Measurements from ENCODE around the gene IFI27. TPM values are rescaled to one million over a fixed set of nuclear protein-coding genes. Genes with fewer than 3 reads are reported as not detected.

IFI27 gene
- total RNA-seq, 1 donor from 2014 or later: under 0.01 TPM

DNA sequence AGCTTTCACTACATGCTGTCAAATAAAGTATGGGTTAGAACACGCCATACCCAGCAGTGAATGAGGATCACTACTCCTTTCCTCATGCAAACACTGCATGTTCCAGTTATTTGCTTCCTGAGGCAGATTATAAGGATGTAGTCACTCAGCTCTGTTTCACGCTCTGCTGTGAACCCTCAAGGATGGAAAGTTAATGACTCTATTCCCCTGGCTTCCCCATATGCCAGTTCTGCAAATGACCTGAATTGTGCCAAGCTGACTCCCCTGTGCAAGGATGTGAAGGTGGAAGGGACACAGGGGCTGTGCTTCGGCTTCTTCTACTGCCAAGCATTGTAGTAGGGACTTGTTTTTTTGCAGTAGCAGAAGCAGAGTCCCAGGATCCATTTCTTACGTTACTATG is 22.6 kb upstream of the IFI27 start:
- TF ChIP-seq, protein P1, sequence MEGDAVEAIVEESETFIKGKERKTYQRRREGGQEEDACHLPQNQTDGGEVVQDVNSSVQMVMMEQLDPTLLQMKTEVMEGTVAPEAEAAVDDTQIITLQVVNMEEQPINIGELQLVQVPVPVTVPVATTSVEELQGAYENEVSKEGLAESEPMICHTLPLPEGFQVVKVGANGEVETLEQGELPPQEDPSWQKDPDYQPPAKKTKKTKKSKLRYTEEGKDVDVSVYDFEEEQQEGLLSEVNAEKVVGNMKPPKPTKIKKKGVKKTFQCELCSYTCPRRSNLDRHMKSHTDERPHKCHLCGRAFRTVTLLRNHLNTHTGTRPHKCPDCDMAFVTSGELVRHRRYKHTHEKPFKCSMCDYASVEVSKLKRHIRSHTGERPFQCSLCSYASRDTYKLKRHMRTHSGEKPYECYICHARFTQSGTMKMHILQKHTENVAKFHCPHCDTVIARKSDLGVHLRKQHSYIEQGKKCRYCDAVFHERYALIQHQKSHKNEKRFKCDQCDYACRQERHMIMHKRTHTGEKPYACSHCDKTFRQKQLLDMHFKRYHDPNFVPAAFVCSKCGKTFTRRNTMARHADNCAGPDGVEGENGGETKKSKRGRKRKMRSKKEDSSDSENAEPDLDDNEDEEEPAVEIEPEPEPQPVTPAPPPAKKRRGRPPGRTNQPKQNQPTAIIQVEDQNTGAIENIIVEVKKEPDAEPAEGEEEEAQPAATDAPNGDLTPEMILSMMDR (IDR thresholded peaks at IDR 0.05; ENCODE audit: insufficient read depth, low read length, poor library complexity, severe bottlenecking): no peak
- H3K36me3 ChIP-seq (ENCODE audit: control insufficient read depth, insufficient read depth, low read length): no peaks in the 10 kb centered on the region
- no peak overlapping the region for H3K4me3 ChIP-seq (ENCODE audit: low read depth, low read length)
- no peaks in the 10 kb centered on the region for H3K27me3 ChIP-seq (ENCODE audit: control insufficient read depth, insufficient read depth, low read length)
- no peak for DNase-seq (ENCODE audit: low read depth)

DNA sequence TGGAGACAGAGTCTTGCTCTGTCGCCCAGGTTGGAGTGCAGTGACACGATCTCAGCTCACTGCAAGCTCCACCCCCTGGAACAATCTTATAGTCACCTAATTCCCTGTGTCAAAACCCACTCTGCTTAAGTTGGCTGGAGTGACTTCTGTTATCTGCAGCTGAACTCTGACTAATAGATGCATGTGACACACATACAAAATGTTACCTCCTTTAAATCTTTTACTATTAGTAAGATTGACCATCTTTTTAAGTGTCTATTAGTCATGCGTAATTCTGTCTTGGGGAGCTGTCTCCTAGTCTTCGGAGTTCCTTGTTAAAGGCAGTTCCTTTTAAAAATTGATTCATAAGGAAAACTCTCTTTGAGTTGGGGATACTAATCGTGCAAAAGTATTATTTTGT is 22.0 kb upstream of the IFI27 start:
- Histone ChIP-seq H3K27me3 (ENCODE audit: control insufficient read depth, insufficient read depth, low read length) (no peaks in the 10 kb centered on the region), H3K36me3 (ENCODE audit: control insufficient read depth, insufficient read depth, low read length) (no peaks in the 10 kb centered on the region), H3K4me3 (ENCODE audit: low read depth, low read length) (no peak overlapping the region)
- DNase-seq (ENCODE audit: low read depth): no peak
- TF ChIP-seq, protein P1 (IDR thresholded peaks at IDR 0.05; ENCODE audit: insufficient read depth, low read length, poor library complexity, severe bottlenecking): no peak

DNA sequence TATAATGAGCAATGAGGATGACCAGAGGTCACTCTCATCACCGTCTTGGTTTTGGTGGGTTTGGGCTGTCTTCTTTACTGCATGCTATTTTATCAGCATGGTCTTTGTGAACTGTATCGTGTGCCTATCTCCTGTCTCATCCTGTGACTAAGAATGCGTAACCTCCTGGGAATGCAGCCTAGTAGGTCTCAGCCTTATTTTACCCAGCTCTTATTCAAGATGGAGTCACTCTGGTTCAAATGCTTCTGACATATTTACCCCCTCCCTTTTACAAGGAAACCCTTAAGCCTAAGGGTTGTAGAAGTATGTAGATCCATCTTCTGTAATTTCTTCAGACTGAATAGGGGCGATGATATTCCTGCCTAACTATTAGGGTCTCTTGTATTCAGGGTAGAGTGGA is 21.1 kb upstream of the IFI27 start:
- DNase-seq (ENCODE audit: low read depth): no peak
- H3K36me3 ChIP-seq (ENCODE audit: control insufficient read depth, insufficient read depth, low read length): no peaks in the 10 kb centered on the region
- no peak overlapping the region for H3K4me3 ChIP-seq (ENCODE audit: low read depth, low read length)
- no peaks in the 10 kb centered on the region for H3K27me3 ChIP-seq (ENCODE audit: control insufficient read depth, insufficient read depth, low read length)
- TF ChIP-seq, protein P1 (IDR thresholded peaks at IDR 0.05; ENCODE audit: insufficient read depth, low read length, poor library complexity, severe bottlenecking): no peak

GRCh38 chr14:94093418-94093817 is 17.1 kb upstream of the IFI27 start:
- H3K27me3 ChIP-seq (ENCODE audit: control insufficient read depth, insufficient read depth, low read length): no peaks in the 10 kb centered on the region
- DNase-seq (ENCODE audit: low read depth): no peak
- no peaks in the 10 kb centered on the region for H3K36me3 ChIP-seq (ENCODE audit: control insufficient read depth, insufficient read depth, low read length)
- TF ChIP-seq, protein P1 (IDR thresholded peaks at IDR 0.05; ENCODE audit: insufficient read depth, low read length, poor library complexity, severe bottlenecking): no peak
- no peak overlapping the region for H3K4me3 ChIP-seq (ENCODE audit: low read depth, low read length)

DNA sequence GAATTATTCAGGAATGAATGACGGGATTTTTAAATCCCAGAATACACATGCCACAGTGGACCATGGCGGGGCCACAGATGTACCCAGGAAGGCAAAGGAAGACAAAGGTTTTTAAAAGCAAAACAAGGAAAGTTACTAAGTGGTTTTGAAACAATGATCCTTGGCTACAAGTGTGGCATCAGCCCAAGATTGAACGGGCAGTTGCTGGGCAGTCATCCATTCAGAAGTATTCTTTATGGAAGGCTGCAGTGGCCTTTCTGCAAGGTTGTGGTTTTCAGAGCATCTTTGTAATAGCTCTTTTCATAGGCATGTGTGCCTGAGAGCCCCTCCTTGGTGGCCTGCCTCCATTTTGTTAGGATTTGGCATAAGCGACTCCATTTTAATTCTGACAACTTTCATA is 13.4 kb upstream of the IFI27 start:
- TF ChIP-seq, protein P1 (IDR thresholded peaks at IDR 0.05; ENCODE audit: insufficient read depth, low read length, poor library complexity, severe bottlenecking): no peak

GRCh38 chr14:94098326-94098992 is 12.1 kb upstream of the IFI27 start:
- DNase-seq (ENCODE audit: low read depth): no peak
- Histone ChIP-seq H3K4me3 (ENCODE audit: low read depth, low read length) (no peak overlapping the region), H3K36me3 (ENCODE audit: control insufficient read depth, insufficient read depth, low read length) (no peaks in the 10 kb centered on the region), H3K27me3 (ENCODE audit: control insufficient read depth, insufficient read depth, low read length) (no peaks in the 10 kb centered on the region)
- TF ChIP-seq, protein P1 (IDR thresholded peaks at IDR 0.05; ENCODE audit: insufficient read depth, low read length, poor library complexity, severe bottlenecking): no peak

More for the DNA sequence above, 13.4 kb upstream of the IFI27 start:
- no peak for DNase-seq (ENCODE audit: low read depth)
- H3K36me3 ChIP-seq (ENCODE audit: control insufficient read depth, insufficient read depth, low read length): no peaks in the 10 kb centered on the region
- H3K4me3 ChIP-seq (ENCODE audit: low read depth, low read length): no peak overlapping the region
- no peaks in the 10 kb centered on the region for H3K27me3 ChIP-seq (ENCODE audit: control insufficient read depth, insufficient read depth, low read length)

Data from kidney epithelial cell (primary cell).